K562 (cell line): ENCODE data around the gene TAAR1.

Experiments
- ADNP ChIP-seq: fragments of 200-800 bp; sonication (Bioruptor generic); IDR thresholded peaks from 2 replicates; pipeline ENCODE4 v1.6.1; 2016; ENCODE audit warnings: missing genetic modification characterization, missing compliant biosample characterization
- CTCF ChIP-seq, 3 experiments: IDR thresholded peaks in 2 of 3; conservative IDR thresholded peaks in 1 of 3; 2 replicates each; pipeline ENCODE4 v1.5.1; 2011 to 2012; ENCODE audit warnings: low read length in 3 of 3, mild to moderate bottlenecking in 3 of 3, control low read depth in 2 of 3, improper control_type of control experiment in 1 of 3, inconsistent platforms in 1 of 3, low read depth in 1 of 3, mixed read lengths in 1 of 3, moderate library complexity in 1 of 3; ENCODE audit not compliant: insufficient read depth in 2 of 3
- ESRRA ChIP-seq: fragments of 450-650 bp; IDR thresholded peaks from 2 replicates; pipeline ENCODE4 v1.6.1; 2014; ENCODE audit warnings: low read depth, mild to moderate bottlenecking, moderate library complexity, borderline replicate concordance
- MAFF ChIP-seq: IDR thresholded peaks from 2 replicates; pipeline ENCODE4 v1.6.1; 2012; ENCODE audit warnings: low read length, improper control_type of control experiment
- MXI1 ChIP-seq: IDR thresholded peaks from 2 replicates; pipeline ENCODE4 v1.6.1; 2011; ENCODE audit warnings: low read depth, mild to moderate bottlenecking, improper control_type of control experiment, low read length
- MYC ChIP-seq, 2 experiments: fragments of 250-450 bp in 1 of 2; sonication (Bioruptor Pico) in 1 of 2; IDR thresholded peaks; 2 replicates each; pipeline versions ENCODE4 v1.5.1 to v1.6.1; 2012 to 2021; ENCODE audit warnings: low read depth in 2 of 2, borderline replicate concordance in 1 of 2, improper control_type of control experiment in 1 of 2, low read length in 1 of 2, mild to moderate bottlenecking in 1 of 2, moderate library complexity in 1 of 2
- RB1 ChIP-seq: fragments of 450-650 bp; IDR thresholded peaks from 2 replicates; pipeline ENCODE4 v1.6.1; 2017; ENCODE audit warnings: low read depth, mild to moderate bottlenecking
- RBM17 ChIP-seq: fragments of 200-400 bp; formaldehyde crosslinking; IDR thresholded peaks from 2 replicates; pipeline ENCODE4 v1.6.1; 2017; ENCODE audit warnings: low read depth, mild to moderate bottlenecking, low read length, borderline replicate concordance
- SIN3A ChIP-seq, 2 experiments: fragments of 150-350 bp in 1 of 2; IDR thresholded peaks; 2 replicates each; pipeline ENCODE4 v1.6.1; 2011 to 2016; ENCODE audit warnings: borderline replicate concordance in 2 of 2, low read depth in 2 of 2, low read length in 2 of 2, mild to moderate bottlenecking in 2 of 2, moderate library complexity in 2 of 2; ENCODE audit not compliant: control insufficient read depth in 1 of 2
- TBL1XR1 ChIP-seq, 2 experiments: IDR thresholded peaks; 2 replicates each; pipeline ENCODE4 v1.6.1; 2012; ENCODE audit warnings: improper control_type of control experiment in 2 of 2, low read length in 2 of 2, mild to moderate bottlenecking in 1 of 2

GRCh38 chr6:132651062-132651461, 7.9 kb downstream of the TAAR1 start:
- TF ChIP-seq RB1 (no peak), RBM17 (no peak), MYC (IDR thresholded peaks at IDR 0.05; ENCODE audit: low read depth, low read length) (no peak), MYC (CRISPR knock-in tag; IDR thresholded peaks at IDR 0.05; ENCODE audit: borderline replicate concordance, low read depth) (no peak), SIN3A (IDR thresholded peaks at IDR 0.05; ENCODE audit: borderline replicate concordance in 2 of 2, control insufficient read depth in 1 of 2, low read depth in 2 of 2, low read length in 2 of 2) (no peak), ADNP (no peak), TBL1XR1 (IDR thresholded peaks at IDR 0.05; ENCODE audit: low read length in 2 of 2) (no peak), MXI1 (no peak), MAFF (no peak), ESRRA (no peak), CTCF (IDR thresholded peaks at IDR 0.05 in 2 of 3, conservative IDR thresholded peaks at IDR 0.05 in 1 of 3; ENCODE audit: insufficient read depth in 2 of 3, low read depth in 1 of 3, low read length in 3 of 3) (no peak)
